A549 (cell line): ENCODE measurements around the gene PDK4. TPM values are rescaled to one million over a fixed set of nuclear protein-coding genes. Genes with fewer than 3 reads are reported as not detected.

Experiments used
- ATAC-seq, 2 experiments: fragments of 200-7000 bp in 1 of 2; fragments of >200 bp in 1 of 2; cut with Nextera tagmentation in 1 of 2; cut with Tn5 transposase in 1 of 2; 3 replicates each; pipeline versions ENCODE4 v1.8.0 to v1.9.1; 2018 to 2020; ENCODE audit warnings: mild to moderate bottlenecking in 1 of 2, moderate library complexity in 1 of 2
- CTCF ChIA-PET: fragments of 300-600 bp; sonication (Branson Sonifier 250); formaldehyde crosslinking; extraction: SDS; loops from one replicate; lab custom pipeline; 2021; ENCODE audit warnings: antibody characterized with exemption, inconsistent platforms; lab: Yijun Ruan, JAX
- POLR2A ChIA-PET: fragments of 350-600 bp; formaldehyde crosslinking; extraction: SDS; loops from one replicate; lab custom pipeline; 2021; ENCODE audit warnings: antibody characterized with exemption, inconsistent platforms; lab: Yijun Ruan, JAX
- DNase-seq, 2 experiments: peaks; one replicate each; pipeline versions ENCODE4 v3.0.0 to v3.0.0-alpha.2; 2011 to 2016; ENCODE audit warnings: low read depth in 1 of 2, low spot score in 1 of 2
- FAIRE-seq: peaks from 2 replicates; lab custom pipeline; 2011; peaks lifted over from hg19 to GRCh38; lab: Jason Lieb, UNC
- H3K27ac ChIP-seq, 2 experiments: fragments of >200 bp; sonication (Bioruptor Twin); formaldehyde crosslinking; 3 replicates each; pipeline ENCODE4 v1.5.1; 2016 to 2017
- H3K4me1 ChIP-seq: fragments of >200 bp; sonication (Bioruptor Twin); formaldehyde crosslinking; 3 replicates; pipeline ENCODE4 v1.6.1; 2016
- H3K4me2 ChIP-seq: fragments of >200 bp; sonication (Bioruptor Twin); formaldehyde crosslinking; 3 replicates; pipeline ENCODE4 v1.6.1; 2016
- H3K4me3 ChIP-seq: fragments of >200 bp; sonication (Bioruptor Twin); formaldehyde crosslinking; 3 replicates; pipeline ENCODE4 v1.5.1; 2016
- H3K9me3 ChIP-seq: fragments of >200 bp; sonication (Bioruptor Twin); formaldehyde crosslinking; 3 replicates; pipeline ENCODE4 v1.6.1; 2016
- BCL3 ChIP-seq: fragments of >200 bp; sonication (Bioruptor Twin); formaldehyde crosslinking; IDR thresholded peaks from 3 replicates; pipeline ENCODE4 v1.6.1; 2016
- CBX8 ChIP-seq: fragments of 200-600 bp; sonication (generic); IDR thresholded peaks from 2 replicates; pipeline ENCODE4 v1.6.1; 2016
- CHD2 ChIP-seq: fragments of 150-350 bp; IDR thresholded peaks from 2 replicates; pipeline ENCODE4 v1.6.1; 2014; ENCODE audit warnings: low read length; ENCODE audit not compliant: partially characterized antibody
- EHMT2 ChIP-seq: fragments of 200-600 bp; sonication (generic); IDR thresholded peaks from 2 replicates; pipeline ENCODE4 v1.6.1; 2016; ENCODE audit warnings: antibody characterized with exemption, low read depth, mild to moderate bottlenecking, moderate library complexity
- ESRRA ChIP-seq: fragments of 150-350 bp; IDR thresholded peaks from 2 replicates; pipeline ENCODE4 v1.6.1; 2014; ENCODE audit warnings: mild to moderate bottlenecking, low read length, borderline replicate concordance
- HEYL ChIP-seq: fragments of 250-450 bp; sonication (Bioruptor Pico); IDR thresholded peaks from 2 replicates; pipeline ENCODE4 v1.8.0; 2021; ENCODE audit warnings: mild to moderate bottlenecking, moderate library complexity
- KDM5A ChIP-seq: fragments of 200-600 bp; sonication (generic); IDR thresholded peaks from 2 replicates; pipeline ENCODE4 v1.6.1; 2016; ENCODE audit warnings: antibody characterized with exemption, mild to moderate bottlenecking
- MYC ChIP-seq: IDR thresholded peaks from 2 replicates; pipeline ENCODE4 v1.6.1; 2012; ENCODE audit warnings: mild to moderate bottlenecking, inconsistent platforms, low read length, improper control_type of control experiment, borderline replicate concordance
- NFE2L2 ChIP-seq: fragments of 150-350 bp; conservative IDR thresholded peaks from 2 replicates; pipeline ENCODE4 v1.6.1; 2014; ENCODE audit warnings: low read length
- NR3C1 ChIP-seq: fragments of >200 bp; sonication (Bioruptor Twin); formaldehyde crosslinking; IDR thresholded peaks from 3 replicates; pipeline ENCODE4 v1.6.1; 2017
- POLR2A ChIP-seq: IDR thresholded peaks from 2 replicates; pipeline ENCODE4 v1.6.1; 2012; ENCODE audit warnings: mild to moderate bottlenecking, low read length
- RAD21 ChIP-seq, 2 experiments: fragments of >200 bp in 1 of 2; sonication (Bioruptor Twin) in 1 of 2; formaldehyde crosslinking in 1 of 2; IDR thresholded peaks in 1 of 2; conservative IDR thresholded peaks in 1 of 2; 2 replicates in 1 of 2; 3 replicates in 1 of 2; pipeline ENCODE4 v1.6.1; 2012 to 2018; ENCODE audit warnings: inconsistent platforms in 1 of 2
- RNF2 ChIP-seq: fragments of 200-600 bp; sonication (generic); IDR thresholded peaks from 2 replicates; pipeline ENCODE4 v1.6.1; 2016; ENCODE audit warnings: low read depth, mild to moderate bottlenecking, antibody characterized with exemption, moderate library complexity, borderline replicate concordance
- TFCP2L1 ChIP-seq: fragments of 250-450 bp; sonication (Bioruptor Pico); IDR thresholded peaks from 2 replicates; pipeline ENCODE4 v1.5.0; 2021; ENCODE audit warnings: mild to moderate bottlenecking
- WGBS: methylation state at CpG from one replicate; pipeline ENCODE4 v1.1.6; 2017; ENCODE audit errors: missing lambda C conversion rate; 5-methylcytosine and 5-hydroxymethylcytosine counted together
- polyA plus RNA-seq, 4 experiments: library from polyadenylated mRNA; depleted of rRNA in 3 of 4; stranded (reverse); fragments of >200 nt; fragmentation: RNase III in 1 of 4; extraction: RNeasy Plus Mini Kit Qiagen cat#74134 plus additional on column Dnase treatment in 1 of 4; gene quantifications; 2 replicates in 3 of 4; 3 replicates in 1 of 4; pipeline ENCODE4 v1.2.3, GENCODE V29; 2011 to 2017
- TF ChIP-seq, protein P1 (sequence below): fragments of 200-600 bp; sonication (generic); IDR thresholded peaks from 2 replicates; pipeline ENCODE4 v1.6.1; 2016; ENCODE audit warnings: antibody characterized with exemption, mild to moderate bottlenecking, moderate library complexity
- TF ChIP-seq, protein P2 (sequence below): fragments of 250-450 bp; sonication (Bioruptor Pico); IDR thresholded peaks from 2 replicates; pipeline ENCODE4 v1.5.0; 2021; ENCODE audit warnings: mild to moderate bottlenecking, moderate library complexity, borderline replicate concordance

The PDK4 gene
- polyA plus RNA-seq, 2 of the 4 experiments (the other 2 are of a cell fraction), result 8.6 to 21.9 TPM

DNA sequence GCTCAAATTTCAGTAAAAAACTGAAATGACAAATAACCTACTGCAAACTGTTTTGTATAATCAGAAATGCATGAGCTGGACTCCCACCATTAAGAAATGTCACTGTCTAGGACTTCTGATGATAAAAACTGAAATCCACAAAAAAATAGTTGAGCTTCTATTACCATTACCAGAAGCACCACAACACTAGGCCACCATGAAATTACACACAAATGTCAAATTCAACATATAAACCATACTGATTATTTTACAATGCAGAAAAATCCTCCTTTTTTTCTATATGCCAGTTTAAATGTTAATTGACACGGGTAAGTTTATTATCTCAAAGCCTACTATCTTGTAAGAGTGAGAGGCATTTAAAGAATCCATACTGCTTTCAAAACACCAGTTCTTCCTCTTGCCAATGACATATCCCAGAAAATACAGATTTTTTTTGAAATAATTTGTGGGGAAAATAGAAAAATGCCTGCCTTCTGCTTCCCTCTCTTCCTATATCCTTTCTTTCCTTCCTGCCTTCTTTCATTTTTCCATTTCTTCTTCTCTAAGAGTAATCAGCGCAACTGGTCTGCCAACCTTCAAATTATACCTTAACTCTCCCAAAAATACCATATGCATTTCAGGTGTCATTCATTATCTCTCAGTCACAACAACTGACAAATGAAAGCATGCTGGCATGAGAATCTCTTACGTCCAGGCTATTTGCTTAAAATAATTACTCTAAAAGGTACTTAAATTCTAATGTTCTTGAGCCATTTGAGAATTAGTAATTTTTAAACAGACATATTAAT is 12.3 kb downstream of the PDK4 start:
- Histone ChIP-seq H3K4me1 (no peaks in the 10 kb centered on the region; the same call in 2 of the 3 replicates), H3K9me3 (no peaks in the 10 kb centered on the region), H3K27ac (no peak overlapping the region), H3K4me2 (no peak overlapping the region)
- DNase-seq, result no peak
- ATAC-seq, result no peak
- ChIA-PET CTCF (interaction anchor here (1.0 kb wide), 1 partner anchor 106 kb away, joined by 3 read pairs; no protein-coding TSS in a partner anchor), POLR2A (no interaction called here)
- FAIRE-seq, result no peak
- TF ChIP-seq, protein P1, sequence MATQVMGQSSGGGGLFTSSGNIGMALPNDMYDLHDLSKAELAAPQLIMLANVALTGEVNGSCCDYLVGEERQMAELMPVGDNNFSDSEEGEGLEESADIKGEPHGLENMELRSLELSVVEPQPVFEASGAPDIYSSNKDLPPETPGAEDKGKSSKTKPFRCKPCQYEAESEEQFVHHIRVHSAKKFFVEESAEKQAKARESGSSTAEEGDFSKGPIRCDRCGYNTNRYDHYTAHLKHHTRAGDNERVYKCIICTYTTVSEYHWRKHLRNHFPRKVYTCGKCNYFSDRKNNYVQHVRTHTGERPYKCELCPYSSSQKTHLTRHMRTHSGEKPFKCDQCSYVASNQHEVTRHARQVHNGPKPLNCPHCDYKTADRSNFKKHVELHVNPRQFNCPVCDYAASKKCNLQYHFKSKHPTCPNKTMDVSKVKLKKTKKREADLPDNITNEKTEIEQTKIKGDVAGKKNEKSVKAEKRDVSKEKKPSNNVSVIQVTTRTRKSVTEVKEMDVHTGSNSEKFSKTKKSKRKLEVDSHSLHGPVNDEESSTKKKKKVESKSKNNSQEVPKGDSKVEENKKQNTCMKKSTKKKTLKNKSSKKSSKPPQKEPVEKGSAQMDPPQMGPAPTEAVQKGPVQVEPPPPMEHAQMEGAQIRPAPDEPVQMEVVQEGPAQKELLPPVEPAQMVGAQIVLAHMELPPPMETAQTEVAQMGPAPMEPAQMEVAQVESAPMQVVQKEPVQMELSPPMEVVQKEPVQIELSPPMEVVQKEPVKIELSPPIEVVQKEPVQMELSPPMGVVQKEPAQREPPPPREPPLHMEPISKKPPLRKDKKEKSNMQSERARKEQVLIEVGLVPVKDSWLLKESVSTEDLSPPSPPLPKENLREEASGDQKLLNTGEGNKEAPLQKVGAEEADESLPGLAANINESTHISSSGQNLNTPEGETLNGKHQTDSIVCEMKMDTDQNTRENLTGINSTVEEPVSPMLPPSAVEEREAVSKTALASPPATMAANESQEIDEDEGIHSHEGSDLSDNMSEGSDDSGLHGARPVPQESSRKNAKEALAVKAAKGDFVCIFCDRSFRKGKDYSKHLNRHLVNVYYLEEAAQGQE, result 0 out of 2 replicates have a peak, but pooled peaks have one; percentile 37
- TF ChIP-seq CBX8, result no peak
- TF ChIP-seq, all 56 proteins: peak for 1
- H3K4me3 ChIP-seq, result no peak overlapping the region
- 67% methylated on average over 3 of the region's 3 CpGs for WGBS

GRCh38 chr7:95582578-95583293 is 13.6 kb downstream of the PDK4 start:
- Histone ChIP-seq H3K4me1 (no peaks in the 10 kb centered on the region; the same call in 2 of the 3 replicates), H3K27ac (no peak overlapping the region), H3K4me3 (no peak overlapping the region), H3K4me2 (no peak overlapping the region), H3K9me3 (no peaks in the 10 kb centered on the region)
- CTCF ChIA-PET, result no interaction called here
- TF ChIP-seq NR3C1, result no peak
- no peak for TF ChIP-seq BCL3
- TF ChIP-seq TFCP2L1 (CRISPR knock-in tag), result no peak
- TF ChIP-seq ESRRA, result no peak
- TF ChIP-seq EHMT2, result no peak
- TF ChIP-seq, protein P2, sequence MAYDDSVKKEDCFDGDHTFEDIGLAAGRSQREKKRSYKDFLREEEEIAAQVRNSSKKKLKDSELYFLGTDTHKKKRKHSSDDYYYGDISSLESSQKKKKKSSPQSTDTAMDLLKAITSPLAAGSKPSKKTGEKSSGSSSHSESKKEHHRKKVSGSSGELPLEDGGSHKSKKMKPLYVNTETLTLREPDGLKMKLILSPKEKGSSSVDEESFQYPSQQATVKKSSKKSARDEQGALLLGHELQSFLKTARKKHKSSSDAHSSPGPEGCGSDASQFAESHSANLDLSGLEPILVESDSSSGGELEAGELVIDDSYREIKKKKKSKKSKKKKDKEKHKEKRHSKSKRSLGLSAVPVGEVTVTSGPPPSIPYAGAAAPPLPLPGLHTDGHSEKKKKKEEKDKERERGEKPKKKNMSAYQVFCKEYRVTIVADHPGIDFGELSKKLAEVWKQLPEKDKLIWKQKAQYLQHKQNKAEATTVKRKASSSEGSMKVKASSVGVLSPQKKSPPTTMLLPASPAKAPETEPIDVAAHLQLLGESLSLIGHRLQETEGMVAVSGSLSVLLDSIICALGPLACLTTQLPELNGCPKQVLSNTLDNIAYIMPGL (CRISPR knock-in tag), result no peak
- no peak for TF ChIP-seq HEYL (CRISPR knock-in tag)
- no peak for TF ChIP-seq MYC
- TF ChIP-seq RNF2, result no peak
- no peak for TF ChIP-seq KDM5A
- TF ChIP-seq RAD21 (conservative IDR thresholded peaks at IDR 0.05 in 1 of 2, IDR thresholded peaks at IDR 0.05 in 1 of 2), result no peak
- no peak for TF ChIP-seq POLR2A
- TF ChIP-seq NFE2L2, result no peak
- TF ChIP-seq CHD2, result no peak
- POLR2A ChIA-PET, result no interaction called here
- peak in 1 of 2 experiments; percentile 7 for DNase-seq
- 96% methylated on average over 4 of the region's 4 CpGs for WGBS
- ATAC-seq, result 0 out of 6 replicates have a peak, but pooled peaks of 1 of the 2 experiments have one; percentile 29
- no peak for FAIRE-seq
